HEK293T (cell line): ENCODE results near the gene SETBP1.
"Not testable (repeated sequence)": the region's sequence is repeated elsewhere in the genome, so short reads cannot be mapped to it uniquely, and the experiment has no call there.

Experiments
- CTCF ChIA-PET: fragments of 350-600 bp; formaldehyde crosslinking; extraction: SDS; loops from one replicate; lab custom pipeline; 2021; ENCODE audit warnings: antibody characterized with exemption, inconsistent platforms; lab: Yijun Ruan, JAX
- POLR2A ChIA-PET: fragments of 350-600 bp; formaldehyde crosslinking; extraction: SDS; loops from one replicate; lab custom pipeline; 2020; ENCODE audit warnings: antibody characterized with exemption, inconsistent platforms; lab: Yijun Ruan, JAX
- DNase-seq: peaks from one replicate; pipeline ENCODE4 v3.0.0; 2012; ENCODE audit warnings: mixed read lengths; ENCODE audit errors: extremely low spot score
- ARNT ChIP-seq: fragments of 450-650 bp; IDR thresholded peaks from 2 replicates; pipeline ENCODE4 v1.6.1; 2017; ENCODE audit warnings: mild to moderate bottlenecking
- BHLHE40 ChIP-seq: fragments of 450-650 bp; IDR thresholded peaks from 2 replicates; pipeline ENCODE4 v1.6.1; 2016; ENCODE audit warnings: mild to moderate bottlenecking, moderate library complexity, borderline replicate concordance
- CTBP1 ChIP-seq: fragments of 450-650 bp; IDR thresholded peaks from 2 replicates; pipeline ENCODE4 v1.6.1; 2016; ENCODE audit warnings: borderline replicate concordance
- ELF4 ChIP-seq: fragments of 450-650 bp; IDR thresholded peaks from 2 replicates; pipeline ENCODE4 v1.6.1; 2017; ENCODE audit warnings: antibody characterized with exemption
- FOXA1 ChIP-seq: fragments of 450-650 bp; IDR thresholded peaks from 2 replicates; pipeline ENCODE4 v1.6.1; 2016; ENCODE audit warnings: mild to moderate bottlenecking
- FOXK2 ChIP-seq: fragments of 450-650 bp; IDR thresholded peaks from 2 replicates; pipeline ENCODE4 v1.6.1; 2016; ENCODE audit warnings: mild to moderate bottlenecking
- FOXM1 ChIP-seq: fragments of 450-650 bp; IDR thresholded peaks from 2 replicates; pipeline ENCODE4 v1.6.1; 2017; ENCODE audit warnings: mild to moderate bottlenecking, borderline replicate concordance
- HDGF ChIP-seq: fragments of 450-650 bp; IDR thresholded peaks from 2 replicates; pipeline ENCODE4 v1.6.1; 2017; ENCODE audit warnings: antibody characterized with exemption, borderline replicate concordance
- L3MBTL2 ChIP-seq: fragments of 450-650 bp; conservative IDR thresholded peaks from 2 replicates; pipeline ENCODE4 v1.6.1; 2016; ENCODE audit warnings: mild to moderate bottlenecking
- LEF1 ChIP-seq: fragments of 450-650 bp; IDR thresholded peaks from 2 replicates; pipeline ENCODE4 v1.6.1; 2017; ENCODE audit warnings: mild to moderate bottlenecking, borderline replicate concordance
- NFRKB ChIP-seq: fragments of 450-650 bp; IDR thresholded peaks from 2 replicates; pipeline ENCODE4 v1.6.1; 2016; ENCODE audit warnings: mild to moderate bottlenecking, moderate library complexity
- SP1 ChIP-seq: fragments of 450-650 bp; IDR thresholded peaks from 2 replicates; pipeline ENCODE4 v1.6.1; 2017
- SUZ12 ChIP-seq: fragments of 450-650 bp; IDR thresholded peaks from 2 replicates; pipeline ENCODE4 v1.6.1; 2016; ENCODE audit warnings: mild to moderate bottlenecking
- TARDBP ChIP-seq: fragments of 450-650 bp; IDR thresholded peaks from 2 replicates; pipeline ENCODE4 v1.6.1; 2016
- ZNF384 ChIP-seq: fragments of 450-650 bp; IDR thresholded peaks from 2 replicates; pipeline ENCODE4 v1.6.1; 2016
- TF ChIP-seq, protein P1 (sequence below): fragments of 450-650 bp; IDR thresholded peaks from 2 replicates; pipeline ENCODE4 v1.6.1; 2016

The SETBP1 gene

DNA sequence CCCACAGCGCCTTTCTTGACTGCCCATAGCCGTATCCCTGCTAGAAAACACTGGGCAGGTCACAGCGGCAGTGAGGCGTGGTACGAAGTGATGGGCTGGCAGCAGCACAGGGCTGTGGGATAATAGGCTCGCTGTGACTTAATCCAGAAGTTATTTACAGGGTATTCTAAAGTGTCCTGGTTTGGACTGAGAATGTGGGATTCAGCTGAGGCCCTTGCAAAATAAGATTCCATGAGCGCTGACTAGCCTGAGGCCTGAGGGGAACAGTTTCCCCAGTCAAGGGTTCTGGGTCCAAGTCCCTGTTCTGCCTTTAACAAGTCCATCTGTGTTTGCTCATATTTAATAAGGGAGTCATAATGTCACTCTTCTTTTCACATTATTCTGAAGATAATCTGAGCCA lies 34.6 kb downstream of the SETBP1 start:
- DNase-seq, result no peak
- ChIA-PET CTCF (no interaction called here), POLR2A (no interaction called here)
- TF ChIP-seq FOXM1, result no peak
- no peak for TF ChIP-seq HDGF
- no peak for TF ChIP-seq TARDBP
- TF ChIP-seq NFRKB, result no peak
- TF ChIP-seq LEF1, result no peak
- no peak for TF ChIP-seq CTBP1
- TF ChIP-seq ARNT, result no peak
- TF ChIP-seq L3MBTL2, result no peak
- TF ChIP-seq SP1, result no peak
- no peak for TF ChIP-seq BHLHE40
- TF ChIP-seq, protein P1, sequence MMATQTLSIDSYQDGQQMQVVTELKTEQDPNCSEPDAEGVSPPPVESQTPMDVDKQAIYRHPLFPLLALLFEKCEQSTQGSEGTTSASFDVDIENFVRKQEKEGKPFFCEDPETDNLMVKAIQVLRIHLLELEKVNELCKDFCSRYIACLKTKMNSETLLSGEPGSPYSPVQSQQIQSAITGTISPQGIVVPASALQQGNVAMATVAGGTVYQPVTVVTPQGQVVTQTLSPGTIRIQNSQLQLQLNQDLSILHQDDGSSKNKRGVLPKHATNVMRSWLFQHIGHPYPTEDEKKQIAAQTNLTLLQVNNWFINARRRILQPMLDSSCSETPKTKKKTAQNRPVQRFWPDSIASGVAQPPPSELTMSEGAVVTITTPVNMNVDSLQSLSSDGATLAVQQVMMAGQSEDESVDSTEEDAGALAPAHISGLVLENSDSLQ, result no peak
- no peak for TF ChIP-seq FOXA1
- no peak for TF ChIP-seq ELF4
- TF ChIP-seq SUZ12, result no peak
- no peak for TF ChIP-seq FOXK2
- no peak for TF ChIP-seq ZNF384

DNA sequence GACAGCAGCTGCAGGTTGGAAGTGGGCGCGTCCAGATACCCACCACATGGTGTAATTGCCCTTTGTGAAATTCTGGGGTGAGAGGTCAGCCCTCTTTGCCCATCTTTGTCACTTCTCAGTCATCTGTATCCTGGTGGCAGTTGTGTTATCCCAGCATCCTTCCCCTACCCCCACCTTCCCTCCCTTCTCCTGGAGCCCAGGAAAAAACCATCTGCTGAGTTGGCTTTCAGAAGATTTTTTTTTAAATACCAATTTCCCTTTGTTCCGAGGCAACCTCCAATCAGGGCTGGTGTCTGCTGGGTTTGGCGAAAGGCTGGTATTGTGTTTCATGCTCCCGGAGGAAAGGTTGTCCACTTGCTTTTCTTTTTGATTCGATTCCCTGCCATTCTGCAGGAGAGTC lies 35.2 kb downstream of the SETBP1 start:
- CTCF ChIA-PET, result no interaction called here
- POLR2A ChIA-PET, result no interaction called here
- DNase-seq, result no peak
- TF ChIP-seq BHLHE40, result no peak
- no peak for TF ChIP-seq CTBP1
- TF ChIP-seq ZNF384, result no peak
- no peak for TF ChIP-seq L3MBTL2
- no peak for TF ChIP-seq FOXK2
- TF ChIP-seq HDGF, result no peak
- TF ChIP-seq ELF4, result no peak
- TF ChIP-seq FOXA1, result no peak
- TF ChIP-seq, protein P1, result no peak
- TF ChIP-seq LEF1, result no peak
- TF ChIP-seq ARNT, result no peak
- no peak for TF ChIP-seq SP1
- no peak for TF ChIP-seq NFRKB
- no peak for TF ChIP-seq TARDBP
- TF ChIP-seq SUZ12, result no peak
- no peak for TF ChIP-seq FOXM1

DNA sequence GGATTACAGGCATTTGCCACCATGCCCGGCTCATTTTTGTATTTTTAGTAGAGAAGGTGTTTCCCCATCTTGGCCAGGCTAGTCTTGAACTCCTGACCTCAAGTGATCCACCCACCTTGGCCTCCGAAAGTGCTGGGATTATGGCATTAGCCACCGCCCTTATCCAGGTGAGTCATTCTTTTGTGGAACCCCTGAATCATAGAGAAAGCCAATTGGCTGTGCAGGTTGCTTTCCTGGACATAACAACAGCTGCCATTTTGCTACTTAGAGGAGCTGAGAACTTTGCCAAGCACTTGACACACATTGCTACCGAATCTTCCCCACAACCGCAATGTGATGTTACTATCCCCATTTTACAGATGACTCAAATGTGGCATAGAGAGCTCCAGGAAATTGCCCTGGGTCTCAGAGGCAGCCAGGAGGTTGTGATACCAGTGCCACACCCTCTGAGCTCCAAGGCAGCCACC lies 36.0 kb downstream of the SETBP1 start:
- ChIA-PET CTCF (no interaction called here), POLR2A (no interaction called here)
- DNase-seq, result no peak
- TF ChIP-seq, protein P1, result no peak

DNA sequence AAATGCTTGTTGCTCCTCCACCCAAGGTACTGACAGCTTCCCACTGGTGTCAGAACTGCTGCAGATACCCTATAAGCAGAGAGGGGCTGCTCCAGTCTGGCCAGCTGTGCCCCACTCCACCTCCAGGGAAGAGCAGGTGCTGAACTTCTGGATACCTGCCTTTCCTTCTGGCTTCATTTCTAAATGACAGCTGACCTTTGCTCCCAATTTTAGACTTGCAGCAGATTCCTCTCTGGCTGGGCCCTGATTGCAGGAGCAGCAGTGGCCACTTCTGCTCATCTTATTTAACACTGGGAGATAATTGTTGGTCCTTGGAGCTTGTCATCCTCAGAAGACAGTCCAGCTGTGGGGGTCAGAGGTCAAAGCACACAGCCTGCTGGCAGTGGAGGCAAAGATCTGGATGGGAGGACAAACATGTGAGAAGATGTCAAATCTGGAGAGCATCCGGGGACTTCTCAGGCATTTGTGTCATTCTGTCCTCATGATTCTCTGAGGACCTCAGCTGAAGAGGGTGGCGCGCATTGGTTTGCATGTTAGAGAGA lies 38.9 kb downstream of the SETBP1 start:
- CTCF ChIA-PET, result no interaction called here
- POLR2A ChIA-PET, result no interaction called here
- TF ChIP-seq CTBP1 (no peak), LEF1 (no peak), FOXM1 (no peak), ARNT (no peak), NFRKB (no peak), L3MBTL2 (no peak), FOXA1 (no peak), SUZ12 (no peak), SP1 (no peak), BHLHE40 (no peak), TARDBP (no peak), FOXK2 (no peak), HDGF (no peak), ELF4 (no peak), ZNF384 (no peak)
- TF ChIP-seq, protein P1, result no peak
- no peak for DNase-seq

DNA sequence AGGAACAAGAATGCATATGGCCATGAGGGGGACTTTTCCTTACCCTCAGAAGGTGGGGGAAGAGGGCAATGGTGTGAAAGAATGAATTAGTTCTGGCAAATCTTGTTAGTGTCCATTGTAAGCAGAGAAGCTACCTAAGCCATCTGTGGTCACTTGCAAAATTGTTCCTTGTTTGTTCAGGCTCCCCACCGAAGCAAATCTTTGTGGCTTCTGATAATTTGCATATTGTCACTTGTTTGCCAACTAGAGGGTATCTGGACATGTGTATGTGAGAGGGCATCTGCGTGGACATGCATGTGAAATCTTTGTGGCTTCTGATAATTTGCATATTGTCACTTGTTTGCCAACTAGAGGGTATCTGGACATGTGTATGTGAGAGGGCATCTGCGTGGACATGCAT lies 41.1 kb downstream of the SETBP1 start:
- POLR2A ChIA-PET, CTCF ChIA-PET, DNase-seq: not testable (repeated sequence)

DNA sequence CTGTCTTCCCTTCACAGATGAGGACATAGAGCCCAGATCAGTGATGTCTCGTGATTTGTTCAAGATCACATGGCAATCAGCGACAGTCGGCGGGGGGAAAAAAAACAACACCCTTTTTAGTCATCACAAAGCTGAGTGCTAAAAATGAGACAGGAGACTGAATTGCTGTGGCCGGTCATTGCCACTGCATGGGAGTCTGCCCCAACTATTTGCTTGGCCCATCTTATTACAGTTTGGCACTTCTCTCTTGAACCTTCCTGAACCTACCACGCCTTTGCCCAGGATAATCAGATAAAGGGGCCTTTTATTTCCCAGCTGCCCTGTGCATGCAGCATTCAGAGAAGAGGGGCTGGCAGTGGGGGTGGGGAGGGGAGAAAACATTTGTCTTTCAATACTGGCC lies 42.7 kb downstream of the SETBP1 start:
- ChIA-PET POLR2A (interaction anchor here (1.2 kb wide), 1 partner anchor 45 kb away, joined by 3 read pairs; no protein-coding TSS in a partner anchor), CTCF (interaction anchor here (0.6 kb wide), 1 partner anchor 462 kb away, joined by 3 read pairs; no protein-coding TSS in a partner anchor)
- TF ChIP-seq L3MBTL2 (no peak), FOXM1 (no peak), NFRKB (no peak), BHLHE40 (no peak), HDGF (no peak), TARDBP (no peak), SP1 (no peak), CTBP1 (no peak), FOXA1 (no peak), ARNT (no peak), SUZ12 (no peak), LEF1 (no peak), ZNF384 (no peak)
- TF ChIP-seq, protein P1, result no peak
- DNase-seq, result no peak
